Ishikawa (cell line): ENCODE data around the gene MRPS22.

Experiments
- CREB1 ChIP-seq: IDR thresholded peaks from 2 replicates; pipeline ENCODE4 v1.6.1; 2012; ENCODE audit warnings: low read depth
- EGR1 ChIP-seq: IDR thresholded peaks from 2 replicates; pipeline ENCODE4 v1.6.1; 2012
- EP300 ChIP-seq: IDR thresholded peaks from 2 replicates; pipeline ENCODE4 v1.6.1; 2012; ENCODE audit warnings: borderline replicate concordance
- FOXM1 ChIP-seq: IDR thresholded peaks from 2 replicates; pipeline ENCODE4 v1.6.1; 2012; ENCODE audit warnings: low read depth, borderline replicate concordance
- MAX ChIP-seq: IDR thresholded peaks from 2 replicates; pipeline ENCODE4 v1.6.1; 2012
- NFIC ChIP-seq: IDR thresholded peaks from 2 replicates; pipeline ENCODE4 v1.6.1; 2012
- RAD21 ChIP-seq: IDR thresholded peaks from 2 replicates; pipeline ENCODE4 v1.6.1; 2012; ENCODE audit warnings: low read depth
- REST ChIP-seq: IDR thresholded peaks from 2 replicates; pipeline ENCODE4 v1.6.1; 2012; ENCODE audit warnings: low read depth, mild to moderate bottlenecking
- TAF1 ChIP-seq: IDR thresholded peaks from 2 replicates; pipeline ENCODE4 v1.6.1; 2012; ENCODE audit warnings: low read depth, mild to moderate bottlenecking
- YY1 ChIP-seq: IDR thresholded peaks from 2 replicates; pipeline ENCODE4 v1.6.1; 2012; ENCODE audit warnings: low read depth
- TF ChIP-seq, protein P1 (sequence below): IDR thresholded peaks from 2 replicates; pipeline ENCODE4 v1.6.1; 2012

GRCh38 chr3:139307072-139307491, 36.7 kb upstream of the MRPS22 start:
- no peak for TF ChIP-seq FOXM1
- TF ChIP-seq RAD21: no peak
- no peak for TF ChIP-seq REST
- no peak for TF ChIP-seq EGR1
- TF ChIP-seq EP300: no peak
- TF ChIP-seq CREB1: no peak
- no peak for TF ChIP-seq NFIC
- no peak for TF ChIP-seq YY1
- TF ChIP-seq, protein P1, sequence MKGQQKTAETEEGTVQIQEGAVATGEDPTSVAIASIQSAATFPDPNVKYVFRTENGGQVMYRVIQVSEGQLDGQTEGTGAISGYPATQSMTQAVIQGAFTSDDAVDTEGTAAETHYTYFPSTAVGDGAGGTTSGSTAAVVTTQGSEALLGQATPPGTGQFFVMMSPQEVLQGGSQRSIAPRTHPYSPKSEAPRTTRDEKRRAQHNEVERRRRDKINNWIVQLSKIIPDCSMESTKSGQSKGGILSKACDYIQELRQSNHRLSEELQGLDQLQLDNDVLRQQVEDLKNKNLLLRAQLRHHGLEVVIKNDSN: no peak
- TF ChIP-seq TAF1: no peak
- no peak for TF ChIP-seq MAX
